Measurements from ENCODE around the gene RETREG3. TPM values are rescaled to one million over a fixed set of nuclear protein-coding genes. Genes with fewer than 3 reads are reported as not detected.

The RETREG3 gene
- total and polyA plus RNA-seq, 2 of the 13 experiments (the other 11 are each of a cell fraction or from before 2014, with no cell fraction given): 47.0 to 55.8 TPM

GRCh38 chr17:42577532-42578281 is 31.5 kb downstream of the RETREG3 start, which contains the start of gene PSMC3IP (continued):
- peak; percentile 90; the same call in 1 of the 2 replicates for TF ChIP-seq TP53 (CRISPR knock-in tag; conservative IDR thresholded peaks at IDR 0.05)
- no peak for TF ChIP-seq SOX6 (IDR thresholded peaks at IDR 0.05)
- peak; percentile 48 for TF ChIP-seq SOX6 (CRISPR knock-in tag; IDR thresholded peaks at IDR 0.05)
- TF ChIP-seq ZNF547 (CRISPR knock-in tag; IDR thresholded peaks at IDR 0.05): peak; percentile 90
- 0 out of 2 replicates have a peak, but pooled peaks have one; percentile 41 for TF ChIP-seq PBX2 (CRISPR knock-in tag; IDR thresholded peaks at IDR 0.05)
- TF ChIP-seq CEBPZ (IDR thresholded peaks at IDR 0.05; ENCODE audit: low read length): no peak
- TF ChIP-seq ARID4A (CRISPR knock-in tag; IDR thresholded peaks at IDR 0.05; ENCODE audit: borderline replicate concordance): peak; percentile 99
- TF ChIP-seq, protein P1, sequence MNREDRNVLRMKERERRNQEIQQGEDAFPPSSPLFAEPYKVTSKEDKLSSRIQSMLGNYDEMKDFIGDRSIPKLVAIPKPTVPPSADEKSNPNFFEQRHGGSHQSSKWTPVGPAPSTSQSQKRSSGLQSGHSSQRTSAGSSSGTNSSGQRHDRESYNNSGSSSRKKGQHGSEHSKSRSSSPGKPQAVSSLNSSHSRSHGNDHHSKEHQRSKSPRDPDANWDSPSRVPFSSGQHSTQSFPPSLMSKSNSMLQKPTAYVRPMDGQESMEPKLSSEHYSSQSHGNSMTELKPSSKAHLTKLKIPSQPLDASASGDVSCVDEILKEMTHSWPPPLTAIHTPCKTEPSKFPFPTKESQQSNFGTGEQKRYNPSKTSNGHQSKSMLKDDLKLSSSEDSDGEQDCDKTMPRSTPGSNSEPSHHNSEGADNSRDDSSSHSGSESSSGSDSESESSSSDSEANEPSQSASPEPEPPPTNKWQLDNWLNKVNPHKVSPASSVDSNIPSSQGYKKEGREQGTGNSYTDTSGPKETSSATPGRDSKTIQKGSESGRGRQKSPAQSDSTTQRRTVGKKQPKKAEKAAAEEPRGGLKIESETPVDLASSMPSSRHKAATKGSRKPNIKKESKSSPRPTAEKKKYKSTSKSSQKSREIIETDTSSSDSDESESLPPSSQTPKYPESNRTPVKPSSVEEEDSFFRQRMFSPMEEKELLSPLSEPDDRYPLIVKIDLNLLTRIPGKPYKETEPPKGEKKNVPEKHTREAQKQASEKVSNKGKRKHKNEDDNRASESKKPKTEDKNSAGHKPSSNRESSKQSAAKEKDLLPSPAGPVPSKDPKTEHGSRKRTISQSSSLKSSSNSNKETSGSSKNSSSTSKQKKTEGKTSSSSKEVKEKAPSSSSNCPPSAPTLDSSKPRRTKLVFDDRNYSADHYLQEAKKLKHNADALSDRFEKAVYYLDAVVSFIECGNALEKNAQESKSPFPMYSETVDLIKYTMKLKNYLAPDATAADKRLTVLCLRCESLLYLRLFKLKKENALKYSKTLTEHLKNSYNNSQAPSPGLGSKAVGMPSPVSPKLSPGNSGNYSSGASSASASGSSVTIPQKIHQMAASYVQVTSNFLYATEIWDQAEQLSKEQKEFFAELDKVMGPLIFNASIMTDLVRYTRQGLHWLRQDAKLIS (CRISPR knock-in tag; IDR thresholded peaks at IDR 0.05): peak; percentile 77
- TF ChIP-seq, protein P2, sequence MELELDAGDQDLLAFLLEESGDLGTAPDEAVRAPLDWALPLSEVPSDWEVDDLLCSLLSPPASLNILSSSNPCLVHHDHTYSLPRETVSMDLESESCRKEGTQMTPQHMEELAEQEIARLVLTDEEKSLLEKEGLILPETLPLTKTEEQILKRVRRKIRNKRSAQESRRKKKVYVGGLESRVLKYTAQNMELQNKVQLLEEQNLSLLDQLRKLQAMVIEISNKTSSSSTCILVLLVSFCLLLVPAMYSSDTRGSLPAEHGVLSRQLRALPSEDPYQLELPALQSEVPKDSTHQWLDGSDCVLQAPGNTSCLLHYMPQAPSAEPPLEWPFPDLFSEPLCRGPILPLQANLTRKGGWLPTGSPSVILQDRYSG (CRISPR knock-in tag; IDR thresholded peaks at IDR 0.05): no peak
- no peak for TF ChIP-seq ZNF720 (CRISPR knock-in tag; IDR thresholded peaks at IDR 0.05)
- TF ChIP-seq RELA (CRISPR knock-in tag; IDR thresholded peaks at IDR 0.05): no peak
- TF ChIP-seq HMG20B (CRISPR knock-in tag; conservative IDR thresholded peaks at IDR 0.05): peak; percentile 52; the same call in 1 of the 2 replicates
- TF ChIP-seq ZNF619 (CRISPR knock-in tag; IDR thresholded peaks at IDR 0.05): peak; percentile 16; the same call in 1 of the 2 replicates
- TF ChIP-seq ZNF530 (CRISPR knock-in tag; IDR thresholded peaks at IDR 0.05; ENCODE audit: low read depth): no peak
- TF ChIP-seq CBX5 (CRISPR knock-in tag; IDR thresholded peaks at IDR 0.05; ENCODE audit: borderline replicate concordance): peak; percentile 80
- TF ChIP-seq ZNF367 (CRISPR knock-in tag; IDR thresholded peaks at IDR 0.05; ENCODE audit: borderline replicate concordance): peak; percentile 87

All from HepG2 (cell line).